Inferior parietal cortex (tissue), 1 donor: ENCODE measurements around the gene CARHSP1.
A peak's percentile ranks its signal among the peaks of the same experiment; 100 is the strongest.
"Not testable (repeated sequence)": the region's sequence is repeated elsewhere in the genome, so short reads cannot be mapped to it uniquely, and the experiment has no call there.

ENCODE experiments used
- DNase-seq: peaks from one replicate; pipeline ENCODE4 v3.0.0-alpha.2; 2016; ENCODE audit errors: extremely low spot score

Gene CARHSP1

DNA sequence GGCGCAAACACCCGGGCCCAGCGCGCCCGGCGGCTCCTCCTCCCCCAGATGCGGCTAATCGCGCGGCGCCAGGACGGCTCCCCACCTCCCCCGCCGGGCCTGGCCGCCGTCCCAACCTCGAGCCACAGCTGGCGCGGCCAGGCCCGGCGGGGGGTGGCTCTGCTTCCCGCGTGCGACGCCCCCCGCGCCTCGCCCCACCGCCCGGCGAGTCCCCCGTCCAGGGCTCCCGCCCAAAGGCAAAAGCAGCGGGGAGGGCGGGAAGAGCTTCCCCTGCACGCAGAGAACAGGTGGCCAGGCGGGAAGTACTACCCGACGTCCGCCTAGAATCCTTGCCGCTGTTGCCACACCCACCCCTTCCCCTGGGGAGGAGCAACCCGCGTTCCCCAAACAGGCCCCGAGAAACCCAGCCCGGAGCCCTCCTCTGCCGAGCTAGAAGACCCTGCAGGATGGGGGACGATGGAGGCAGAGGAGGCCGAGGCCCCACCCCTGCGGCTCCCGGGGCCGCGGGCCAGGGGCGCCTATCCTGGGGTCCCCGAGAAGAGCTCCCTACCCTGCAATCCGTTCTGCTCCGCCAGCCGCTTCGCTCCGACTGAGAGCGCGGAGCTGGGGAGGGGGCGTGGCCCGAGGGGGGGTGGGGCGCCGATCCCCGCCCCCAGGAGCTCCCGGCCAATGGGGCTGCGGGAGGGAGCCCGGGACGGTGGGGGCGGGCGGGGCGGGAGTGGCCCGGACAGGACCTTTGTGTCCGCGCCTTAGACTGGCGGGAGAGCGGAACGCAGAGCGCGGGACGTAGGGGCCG lies at the start of gene CARHSP1:
TSS of gene CARHSP1 (minus strand) at position 591 of the 796 bp plus-strand sequence. CDS start 9,678 bp downstream, outside the sequence.
- peak; percentile 78 for DNase-seq

DNA sequence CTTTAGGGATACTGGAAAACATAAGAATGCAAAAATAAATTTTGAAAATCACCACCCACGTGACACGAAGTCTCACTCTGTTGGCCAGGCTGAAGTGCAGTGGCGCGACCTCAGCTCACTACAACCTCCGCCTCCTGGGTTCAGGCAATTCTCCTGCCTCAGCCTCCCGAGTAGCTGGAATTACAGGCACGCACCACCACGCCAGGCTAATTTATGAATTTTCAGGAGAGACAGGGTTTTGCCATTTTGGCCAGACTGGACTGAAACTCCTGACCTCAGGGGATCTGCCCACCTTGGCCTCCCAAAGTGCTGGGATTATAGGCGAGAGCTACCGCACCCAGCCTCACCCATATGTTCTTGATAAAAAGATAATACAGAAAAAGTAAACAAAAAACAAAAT lies 48.5 kb upstream of the CARHSP1 start:
- not testable (repeated sequence) for DNase-seq

DNA sequence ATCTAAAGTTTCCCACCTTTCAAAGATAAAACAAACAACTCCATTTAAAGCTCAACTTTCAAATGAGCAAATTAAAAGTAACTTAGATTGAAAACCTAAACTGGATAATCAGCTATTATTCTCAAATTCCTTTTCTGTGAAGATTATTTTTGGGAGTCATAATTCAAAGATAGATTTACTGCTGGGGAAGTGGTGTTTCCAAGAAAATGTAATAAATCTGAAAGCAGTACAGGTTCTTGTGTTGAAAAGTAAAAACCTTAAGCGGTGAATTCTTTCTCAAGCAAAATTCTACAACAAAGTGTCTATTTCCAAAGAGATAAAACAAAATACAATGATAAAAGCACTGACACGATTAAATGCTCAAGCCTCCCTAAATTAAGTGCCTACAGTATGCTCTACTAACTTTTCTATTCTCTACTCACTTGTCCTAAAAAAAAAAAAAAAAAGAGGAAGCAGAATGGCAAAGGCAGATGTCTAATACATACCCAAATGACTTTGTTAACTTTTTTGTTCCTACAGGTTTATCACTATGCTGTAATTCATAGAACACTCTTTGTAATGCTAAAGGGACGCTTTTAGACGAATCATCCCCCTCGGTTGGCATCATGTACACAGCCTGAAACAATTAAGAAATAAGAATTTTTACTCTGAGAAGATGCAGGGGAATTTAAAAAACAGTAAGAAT lies 47.9 kb upstream of the CARHSP1 start:
- DNase-seq: no peak

DNA sequence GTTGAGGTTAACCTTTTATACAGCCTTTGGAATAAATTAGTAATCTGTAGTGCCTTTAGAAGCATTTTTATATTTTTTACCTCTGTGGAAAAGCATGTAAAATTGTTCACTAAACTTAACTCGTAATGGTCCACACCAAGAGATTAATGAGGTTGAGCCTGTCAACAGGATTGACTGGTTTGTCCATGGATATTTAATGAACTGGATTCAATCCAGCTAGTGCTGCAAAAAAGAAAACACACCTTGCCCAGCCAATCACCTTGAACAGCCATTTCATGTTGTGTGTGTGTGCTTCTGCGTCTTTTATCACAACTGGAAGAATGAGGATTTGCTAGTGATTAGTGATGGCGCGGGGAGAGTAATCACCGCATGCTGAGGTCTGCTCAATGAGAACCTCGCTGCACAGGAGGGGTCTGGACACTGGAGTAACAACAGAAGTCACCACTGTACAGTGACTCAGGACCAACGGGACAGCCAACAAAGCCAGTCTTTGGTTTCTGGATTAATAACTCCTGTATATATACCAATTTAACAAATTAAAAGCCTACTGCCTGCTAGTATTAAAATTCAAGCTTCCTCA lies 47.0 kb upstream of the CARHSP1 start:
- no peak for DNase-seq

DNA sequence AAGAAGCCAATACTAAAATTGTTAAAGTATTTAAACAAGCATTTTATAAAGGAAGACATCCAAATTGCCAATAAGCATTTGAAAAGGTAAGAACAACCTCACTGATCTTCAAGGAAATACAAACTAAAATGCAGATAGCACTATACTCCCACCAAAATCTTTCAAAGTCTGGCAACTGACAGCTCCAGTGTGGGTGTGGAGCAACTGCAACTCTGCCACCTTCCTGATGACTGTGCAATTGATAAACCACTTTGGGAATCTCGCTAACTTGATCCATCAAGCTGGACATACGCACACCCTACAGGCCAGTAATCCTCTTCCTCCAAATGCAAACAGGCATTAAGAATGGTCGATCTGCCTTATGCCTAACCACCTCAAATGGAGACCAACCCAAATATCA lies 45.3 kb upstream of the CARHSP1 start:
- no peak for DNase-seq

DNA sequence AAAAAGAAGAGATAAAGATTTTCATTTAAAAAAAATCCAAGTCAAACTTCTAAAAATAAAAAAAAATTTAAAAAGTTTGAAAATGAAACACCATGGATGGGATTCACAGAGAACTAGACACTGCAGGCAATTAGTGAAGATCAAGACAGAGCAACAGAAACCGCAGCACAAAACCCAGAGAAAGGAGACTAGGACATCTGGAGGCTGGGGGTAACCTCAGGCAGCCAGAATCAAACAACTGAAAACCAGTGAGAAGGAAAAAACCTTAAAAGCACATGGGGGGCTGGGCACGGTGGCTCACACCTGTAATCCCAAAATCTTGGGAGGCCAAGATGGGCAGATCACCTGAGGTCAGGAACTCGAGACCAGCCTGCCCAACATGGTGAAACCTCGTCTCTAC lies 44.0 kb upstream of the CARHSP1 start:
- DNase-seq: no peak

DNA sequence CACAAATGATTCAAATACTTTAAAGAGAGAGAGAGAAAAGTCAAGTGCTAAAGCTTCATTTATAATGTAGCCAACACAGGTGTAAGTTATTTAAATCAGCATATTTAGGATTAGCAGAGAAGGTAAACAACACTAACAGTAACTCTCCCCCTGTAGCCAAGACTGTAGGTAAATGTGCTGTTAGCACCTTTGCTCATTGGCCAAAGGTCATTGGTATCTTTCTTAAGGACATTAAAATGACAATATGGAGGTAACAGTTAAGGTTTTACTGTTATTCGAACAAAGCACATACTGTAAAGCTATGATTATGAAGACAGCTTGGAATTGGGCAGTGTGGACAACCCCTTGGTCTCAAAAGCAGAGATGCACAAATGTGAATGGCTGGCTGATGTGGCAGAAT lies 42.0 kb upstream of the CARHSP1 start:
- no peak for DNase-seq

DNA sequence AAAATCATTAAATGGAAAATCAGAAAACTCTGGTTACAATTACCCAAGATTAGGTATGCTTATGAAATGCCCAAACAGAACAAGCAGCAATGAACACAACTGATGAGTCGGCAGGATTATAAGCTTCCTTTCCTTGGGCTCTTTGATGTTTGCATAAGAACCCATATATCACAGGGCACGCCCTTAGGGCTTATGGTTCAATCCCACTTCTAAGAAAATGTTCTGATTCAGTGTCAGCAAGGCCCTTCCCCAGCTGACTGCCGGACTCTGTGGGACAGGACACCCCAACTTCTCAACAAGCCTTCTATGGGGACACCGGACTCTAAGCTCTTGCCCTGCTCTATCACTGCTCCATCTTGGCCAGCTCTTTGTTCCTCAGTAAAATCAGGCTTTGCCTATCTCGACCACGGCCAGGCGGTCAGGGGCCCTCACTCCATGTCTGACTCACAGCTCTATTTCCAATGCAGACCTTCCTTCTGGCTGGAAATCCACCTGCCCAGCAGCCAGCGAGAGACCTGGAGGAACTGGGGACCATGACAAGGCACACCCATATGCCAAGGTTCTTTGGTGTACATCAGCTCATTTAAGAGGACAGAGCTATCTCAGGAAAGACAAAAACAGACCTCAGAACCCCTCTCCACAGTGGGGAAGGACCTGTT lies 40.1 kb upstream of the CARHSP1 start:
- no peak for DNase-seq

DNA sequence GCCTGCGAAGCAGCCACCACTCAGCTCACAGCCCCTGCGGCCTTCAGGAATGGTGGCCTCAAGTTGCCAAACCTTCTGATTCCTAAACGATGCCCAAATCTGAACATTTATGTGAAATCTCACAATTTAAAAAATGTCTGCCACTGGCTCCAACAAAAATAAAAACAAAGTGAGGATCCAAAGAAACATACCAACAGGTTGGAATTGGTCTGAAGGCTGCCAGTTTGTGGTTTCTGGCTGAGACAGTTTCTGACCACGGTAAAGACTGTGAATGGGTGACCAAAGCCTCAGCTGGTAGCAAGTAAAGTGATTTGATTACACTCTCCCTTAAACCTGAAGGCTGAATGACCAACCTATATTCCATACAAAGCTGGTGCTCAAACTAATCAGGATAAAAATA lies 38.3 kb upstream of the CARHSP1 start:
- no peak for DNase-seq

DNA sequence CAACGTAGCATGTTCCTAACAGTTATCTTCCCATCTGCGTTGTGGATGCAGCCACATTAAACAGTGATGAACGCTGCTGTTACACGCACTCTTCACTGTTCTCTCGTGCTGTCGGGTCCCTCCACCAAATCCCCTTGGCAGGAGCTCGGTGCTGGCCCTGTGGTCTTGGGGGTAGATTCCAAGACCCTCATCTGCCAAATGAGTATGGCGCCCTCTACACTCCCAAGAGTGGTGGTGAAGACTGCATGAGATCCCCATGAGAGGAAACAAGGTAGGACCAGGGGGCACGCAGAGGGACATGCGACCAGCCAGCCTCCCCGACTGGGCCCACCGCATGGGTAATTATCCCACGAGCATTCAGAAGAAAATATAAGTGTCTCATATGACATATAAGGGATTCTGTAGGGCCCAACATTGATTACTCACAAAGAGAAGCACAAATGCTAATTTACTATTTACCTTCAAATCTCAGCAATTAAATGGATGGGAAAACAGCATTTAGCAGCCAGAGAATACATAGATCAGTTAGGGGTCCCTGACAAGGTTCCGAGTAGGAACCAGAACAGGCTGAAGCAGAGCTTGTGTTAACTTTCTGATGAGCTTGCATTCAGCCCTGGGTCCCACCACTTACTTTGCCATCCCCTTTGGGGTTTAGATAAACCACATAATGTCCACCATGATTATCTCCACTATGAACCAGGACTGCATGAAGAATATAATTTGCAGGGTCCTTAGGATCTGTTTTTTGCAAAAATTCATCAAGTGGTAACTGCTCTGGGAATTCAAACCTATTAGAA lies 37.2 kb upstream of the CARHSP1 start:
- DNase-seq: no peak

DNA sequence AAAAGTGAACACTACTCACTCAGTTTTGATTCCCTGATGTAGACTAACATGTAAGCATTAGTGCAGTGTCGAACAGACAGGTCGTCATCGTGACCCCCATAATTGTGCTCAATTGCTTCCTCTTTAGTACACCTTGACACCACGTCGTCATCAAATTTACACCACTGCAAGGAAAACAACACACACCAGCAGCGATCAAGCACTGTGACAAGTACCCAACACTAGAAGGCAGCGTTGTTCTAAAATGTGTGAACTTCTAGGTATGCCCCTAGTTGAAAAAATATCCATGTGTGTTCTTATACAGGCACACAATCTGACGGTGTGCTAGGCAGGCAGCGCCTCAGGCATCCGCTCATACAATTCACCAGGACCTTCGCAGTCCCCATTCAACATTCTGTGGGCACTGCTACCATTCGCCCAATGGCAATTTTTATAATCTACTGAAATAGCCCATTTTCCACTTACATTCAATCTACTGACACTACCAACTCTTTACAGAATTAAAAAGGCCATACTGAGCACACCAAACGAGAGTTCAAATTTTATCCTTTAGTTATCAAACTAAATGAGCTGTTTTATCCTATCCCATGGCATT lies 36.5 kb upstream of the CARHSP1 start:
- no peak for DNase-seq

DNA sequence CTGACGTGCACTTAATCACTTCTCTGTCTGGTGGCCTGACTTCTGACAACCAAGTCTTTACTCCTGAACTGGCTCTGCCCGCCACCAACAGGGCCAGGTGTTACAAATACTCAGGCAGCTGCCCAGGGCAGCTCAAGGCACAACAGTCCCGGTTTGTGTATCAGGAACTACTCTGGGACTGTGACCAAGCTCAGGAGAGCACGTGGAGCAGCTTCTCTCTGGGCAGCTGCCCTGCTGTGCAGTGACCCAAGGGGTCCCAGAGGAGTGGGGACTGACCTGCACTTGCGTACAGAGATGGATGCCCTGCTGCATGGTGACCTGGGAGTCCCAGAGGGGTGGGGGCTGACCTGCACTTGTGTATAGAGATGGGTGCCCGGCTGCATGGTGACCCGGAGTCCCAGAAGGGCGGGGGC lies 35.2 kb upstream of the CARHSP1 start:
- DNase-seq: no peak

DNA sequence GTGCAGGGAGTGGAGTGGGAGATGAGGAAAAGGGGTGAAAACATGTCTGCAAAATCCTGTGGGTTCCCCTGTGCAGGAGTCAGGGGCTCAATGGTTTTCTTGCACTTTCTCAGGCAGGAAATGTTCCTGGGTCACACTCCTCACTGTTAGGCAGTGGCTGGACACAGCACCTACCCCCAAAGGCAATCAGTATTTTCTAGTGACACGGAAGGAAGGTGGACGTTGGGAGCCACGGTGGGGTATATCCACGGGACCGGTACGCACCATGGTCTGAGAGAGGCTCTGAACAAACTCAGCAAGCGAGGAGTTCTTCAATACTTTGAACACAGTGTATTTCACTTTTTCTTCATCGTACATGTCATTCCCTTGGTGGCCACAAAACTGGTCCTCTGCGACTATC lies 34.2 kb upstream of the CARHSP1 start:
- no peak for DNase-seq

DNA sequence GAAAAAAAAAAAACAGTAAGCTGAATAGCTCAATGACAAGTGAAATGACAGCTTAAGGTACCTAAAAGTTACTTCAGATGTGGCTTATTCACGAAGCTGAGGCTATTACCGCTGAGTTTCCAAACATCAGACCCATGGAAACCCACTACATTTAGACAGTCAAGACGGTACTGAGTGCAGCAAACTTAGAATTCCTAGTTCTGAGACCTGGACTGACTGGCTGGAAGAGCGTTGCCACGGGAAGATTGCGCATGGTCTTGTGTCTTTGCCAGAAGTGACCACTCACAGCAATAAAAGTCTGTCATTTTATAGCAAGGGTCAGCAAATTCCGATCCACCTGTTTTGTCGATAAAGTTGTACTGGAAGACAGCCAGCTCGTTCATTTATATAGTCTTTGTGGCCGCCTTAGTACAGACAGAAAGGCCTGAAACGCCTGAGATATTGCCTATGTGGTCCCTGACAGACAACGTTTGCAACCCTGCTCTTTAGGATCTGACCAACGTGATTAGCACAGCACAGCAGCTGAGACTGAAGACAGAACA lies 32.6 kb upstream of the CARHSP1 start:
- DNase-seq: no peak

DNA sequence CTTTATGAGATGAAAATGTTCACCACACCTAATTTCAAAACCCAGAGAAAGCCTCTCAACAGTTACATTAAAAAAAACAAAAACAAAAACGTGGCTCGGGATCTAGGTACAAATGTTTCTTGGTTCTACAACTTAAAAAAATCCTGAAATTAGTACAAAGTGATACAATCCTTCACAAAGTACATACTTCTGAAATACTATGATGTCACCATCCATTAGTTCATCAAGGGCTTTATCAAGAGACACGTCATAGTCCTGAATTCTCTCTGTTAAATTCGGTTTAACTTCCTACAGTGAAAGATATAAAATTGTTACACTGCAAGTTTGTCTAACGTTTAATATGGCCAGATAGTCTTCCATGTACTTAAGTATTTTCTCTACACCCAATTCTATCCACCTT lies 31.5 kb upstream of the CARHSP1 start:
- no peak for DNase-seq

DNA sequence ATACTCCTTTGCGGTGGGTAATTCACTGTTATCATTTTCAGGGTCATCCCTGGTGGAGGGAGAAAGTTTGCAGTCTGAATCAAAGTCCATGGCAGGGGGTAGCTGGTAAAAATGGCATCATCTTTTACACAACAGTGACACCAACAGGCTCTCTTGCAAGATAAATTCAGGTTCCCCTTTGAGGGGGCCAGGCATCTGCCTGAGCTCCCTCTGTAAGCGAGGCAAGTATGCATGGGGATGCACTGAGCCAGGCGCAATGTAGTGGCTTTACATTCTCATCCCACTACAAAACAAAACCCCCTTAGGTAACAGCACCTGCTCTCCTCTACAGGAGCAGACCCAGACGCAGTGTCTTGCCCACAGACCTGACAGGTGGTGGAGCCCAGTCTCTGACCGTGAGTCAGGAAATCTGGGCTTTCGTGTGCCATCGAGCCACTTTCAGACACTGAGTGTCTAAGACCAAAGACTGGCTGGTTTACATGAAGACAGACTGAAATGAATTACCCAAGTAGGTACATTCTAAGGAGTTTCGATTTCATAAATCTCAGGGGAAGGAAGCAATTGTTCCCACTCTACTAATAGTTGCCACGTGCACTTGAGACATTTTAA lies 31.0 kb upstream of the CARHSP1 start:
- DNase-seq: no peak

DNA sequence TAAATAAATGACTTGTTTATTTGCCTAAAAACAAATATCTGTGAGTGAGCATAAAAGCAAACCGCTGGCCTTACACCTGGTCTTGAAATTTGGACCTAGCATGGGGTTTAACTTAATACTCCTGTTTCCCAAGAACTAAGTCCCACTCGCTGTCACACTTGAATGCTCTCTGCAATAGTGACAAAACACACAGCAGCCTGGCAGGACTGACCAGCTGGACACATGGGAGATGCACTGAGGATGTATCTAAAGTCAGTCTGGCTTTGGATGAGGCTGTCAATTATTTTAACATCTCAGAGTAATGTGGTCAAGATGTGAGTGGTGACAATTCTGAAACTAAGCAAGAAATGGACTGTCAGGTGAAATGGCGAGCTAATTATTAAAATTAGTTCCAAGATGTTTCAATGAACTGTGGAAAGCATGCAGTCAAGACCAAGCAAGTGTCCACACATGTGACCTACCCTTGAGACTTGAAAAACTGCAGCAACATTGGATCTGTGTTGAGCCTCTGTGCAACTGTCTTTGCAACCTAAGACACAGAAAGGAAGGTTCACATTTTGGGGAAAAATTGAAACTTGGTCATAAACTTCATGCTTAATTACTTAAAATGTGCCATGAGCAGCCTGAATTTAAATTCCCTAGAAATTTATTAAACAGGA lies 30.0 kb upstream of the CARHSP1 start:
- no peak for DNase-seq

DNA sequence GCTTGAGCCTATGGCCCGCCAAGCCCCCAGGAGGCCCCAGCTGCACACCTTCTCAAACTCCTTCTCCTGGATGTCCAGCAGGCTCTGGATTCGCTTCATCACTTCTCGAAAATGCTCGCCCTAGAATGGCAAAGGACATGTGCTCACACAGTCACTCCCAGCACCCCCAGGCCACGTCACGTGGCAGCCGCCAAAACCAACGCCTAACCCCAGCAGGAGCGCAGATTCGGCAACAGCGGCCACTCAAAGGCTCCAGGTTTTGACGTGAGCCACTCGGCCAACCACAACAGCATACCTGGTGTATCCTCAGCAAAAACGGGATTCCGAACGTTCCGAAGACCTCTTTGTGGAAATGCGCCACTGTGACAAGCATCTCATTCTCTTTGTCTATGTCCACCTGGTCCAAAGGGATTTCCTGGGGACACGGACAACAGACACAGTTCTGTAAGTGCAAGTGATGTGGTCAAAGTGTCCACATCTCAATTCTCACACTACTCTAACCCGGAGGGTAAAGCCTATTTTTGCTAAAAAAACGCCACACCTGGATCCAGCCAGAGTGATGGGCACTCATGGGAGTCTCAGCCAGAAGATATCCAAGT lies 26.0 kb upstream of the CARHSP1 start:
- no peak for DNase-seq

DNA sequence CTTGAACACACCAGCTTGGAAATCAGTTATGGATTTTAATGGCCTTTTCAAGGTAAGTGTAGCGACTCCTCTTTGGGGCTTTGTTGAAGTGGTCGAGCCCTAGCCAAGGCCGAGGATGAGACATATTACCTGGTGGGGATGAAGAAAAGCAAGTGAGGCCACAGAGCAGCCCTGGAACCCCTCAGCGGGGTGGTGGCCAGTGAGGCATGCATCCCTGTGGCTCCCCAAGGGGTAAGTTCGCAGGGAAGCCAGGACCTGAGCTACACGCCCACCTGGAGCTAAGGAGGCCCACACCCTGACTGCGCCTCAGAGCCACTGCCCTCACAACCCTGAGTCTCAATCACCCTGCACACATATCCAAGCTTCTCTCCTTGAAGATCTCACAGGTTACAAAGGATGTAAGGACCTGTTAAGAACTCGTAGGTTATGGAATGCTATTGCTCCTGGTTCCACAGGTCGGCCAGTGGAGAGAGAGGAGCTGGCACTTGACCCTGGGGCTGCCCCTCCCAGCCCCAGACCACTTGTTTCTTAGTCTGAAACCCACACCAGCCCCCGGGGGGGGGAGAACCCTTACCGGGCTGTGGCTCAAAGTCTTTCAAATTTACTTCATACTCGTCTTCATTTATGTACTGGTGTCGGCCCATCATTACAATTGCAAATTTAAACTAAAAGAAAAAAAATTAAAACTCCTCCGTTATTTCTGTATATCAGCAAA lies 25.3 kb upstream of the CARHSP1 start:
- DNase-seq: no peak
